ENCODE results near the gene MEGF6. TPM values are rescaled to one million over a fixed set of nuclear protein-coding genes. Genes with fewer than 3 reads are reported as not detected.

The MEGF6 gene
- total and polyA plus RNA-seq, 2 of the 8 experiments (the other 6 are each of a cell fraction or from before 2014, with no cell fraction given) = 4.1 to 14.8 TPM

DNA sequence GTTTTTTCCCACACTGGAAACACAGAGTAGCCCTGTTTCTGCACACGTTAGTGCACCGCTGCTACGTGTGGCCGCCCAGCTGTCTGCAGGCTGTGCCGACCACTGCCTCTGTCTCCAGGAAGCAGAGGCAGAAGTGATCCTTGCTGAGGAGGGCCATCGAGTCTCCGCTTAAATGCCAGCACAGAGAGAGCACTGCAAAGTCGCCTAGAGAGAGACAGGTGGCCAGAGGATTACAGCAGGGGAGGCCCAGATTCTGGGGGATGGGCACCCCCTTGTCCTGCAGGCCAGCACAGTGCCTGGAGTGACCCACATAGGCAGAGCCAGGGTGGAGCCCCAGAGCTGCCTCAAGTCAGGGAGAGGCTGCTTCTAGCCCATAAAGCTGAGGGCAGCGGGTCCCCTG lies 19.6 kb upstream of the MEGF6 start (continued):
- no peak for TF ChIP-seq PHF8 (conservative IDR thresholded peaks at IDR 0.05; ENCODE audit: low read depth, low read length)
- TF ChIP-seq GTF2F1 (IDR thresholded peaks at IDR 0.05; ENCODE audit: borderline replicate concordance, low read depth, low read length) = no peak
- TF ChIP-seq SP2 (IDR thresholded peaks at IDR 0.05; ENCODE audit: low read length) = no peak
- TF ChIP-seq SIX5 (IDR thresholded peaks at IDR 0.05; ENCODE audit: low read depth, low read length) = no peak
- no peak for TF ChIP-seq SP4 (IDR thresholded peaks at IDR 0.05; ENCODE audit: low read length)
- TF ChIP-seq EP300 (IDR thresholded peaks at IDR 0.05; ENCODE audit: borderline replicate concordance in 1 of 2, low read depth in 2 of 2, low read length in 2 of 2) = no peak
- TF ChIP-seq KDM5A (IDR thresholded peaks at IDR 0.05; ENCODE audit: low read length) = no peak

Measured in H1 (cell line).